Hematopoietic multipotent progenitor cell treated with erythropoietin and hydrocortisone succinate and interleukin-3 and kit ligand, for 8 days (in vitro differentiated cells): ENCODE measurements around the gene DNAI1.

Experiments
- DNase-seq: peaks from one replicate; pipeline ENCODE4 v3.0.0-alpha.2; 2015

Gene DNAI1

DNA sequence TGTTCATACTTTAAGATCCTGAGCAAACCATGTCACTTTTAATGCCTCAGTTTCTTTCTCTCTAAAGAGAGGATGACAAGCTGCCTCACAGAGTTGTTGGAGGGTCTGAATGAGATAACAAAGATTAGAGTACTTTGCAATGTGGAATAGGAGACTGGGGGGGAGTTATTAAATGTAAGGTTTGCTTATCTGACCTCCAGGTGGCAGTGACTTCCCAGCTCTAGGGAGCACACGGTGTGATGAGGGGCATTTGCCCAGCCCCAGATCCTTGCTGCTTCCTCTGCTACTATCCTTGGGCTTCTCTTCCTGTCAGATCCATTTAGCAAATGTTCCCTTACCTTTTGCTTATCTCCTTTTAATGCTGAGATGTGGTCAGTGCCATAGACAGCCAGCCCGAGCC lies 33.4 kb downstream of the DNAI1 start:
- no peak for DNase-seq

DNA sequence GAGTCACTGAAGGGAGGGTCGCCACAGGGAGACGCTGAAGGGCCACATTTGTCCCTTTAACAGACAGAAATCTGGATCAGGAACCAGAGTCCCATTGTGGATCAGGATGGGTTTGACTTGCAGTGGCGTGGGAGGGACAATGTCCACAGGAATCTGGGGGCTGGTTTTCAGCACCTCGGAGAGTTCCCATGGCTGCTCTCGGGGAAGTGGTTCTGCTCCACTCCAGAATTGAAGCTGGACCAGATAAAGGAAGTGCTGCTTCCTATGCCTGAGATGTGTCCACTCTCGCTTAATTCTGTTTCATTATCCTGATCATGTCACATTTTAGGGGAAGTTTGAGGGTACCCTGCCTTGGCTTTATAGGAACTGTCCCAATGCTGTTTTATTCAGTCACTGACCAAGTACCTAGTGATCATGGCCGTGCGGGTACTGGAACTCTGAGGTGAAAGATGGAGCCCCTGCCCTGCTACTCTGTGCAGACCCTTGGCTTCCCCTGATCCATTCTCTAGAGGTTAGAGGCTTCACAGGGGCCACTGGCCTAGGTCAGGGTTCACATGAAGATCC lies 35.4 kb downstream of the DNAI1 start:
- DNase-seq: peak; percentile 29

DNA sequence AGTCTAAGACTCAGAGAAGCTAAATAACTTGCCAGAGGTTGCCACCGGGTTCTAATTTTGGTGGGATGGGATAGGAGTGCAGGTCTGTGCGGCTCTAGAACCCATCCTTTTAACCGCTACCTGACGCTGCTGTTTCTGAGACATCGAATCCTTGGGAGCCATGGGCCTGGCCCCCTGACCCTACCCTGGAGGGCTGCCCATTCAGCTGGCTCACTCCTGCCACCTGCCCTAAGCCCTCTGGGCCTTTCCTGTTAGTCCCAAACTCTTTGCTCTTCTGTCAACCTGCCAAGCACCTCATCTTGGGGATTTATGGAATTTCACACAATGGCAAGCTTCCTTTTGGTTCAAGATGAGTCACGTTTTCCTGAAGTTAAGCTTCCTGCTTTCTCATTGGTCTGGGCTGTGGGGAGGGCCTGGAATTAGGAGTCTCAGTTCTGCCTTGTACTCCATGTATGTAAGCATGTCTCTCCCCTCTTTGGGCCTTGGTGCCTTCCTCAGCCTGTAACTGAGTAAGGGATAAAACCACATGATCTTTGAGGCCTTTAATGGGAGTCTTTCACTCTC lies 37.6 kb downstream of the DNAI1 start:
- DNase-seq: no peak

DNA sequence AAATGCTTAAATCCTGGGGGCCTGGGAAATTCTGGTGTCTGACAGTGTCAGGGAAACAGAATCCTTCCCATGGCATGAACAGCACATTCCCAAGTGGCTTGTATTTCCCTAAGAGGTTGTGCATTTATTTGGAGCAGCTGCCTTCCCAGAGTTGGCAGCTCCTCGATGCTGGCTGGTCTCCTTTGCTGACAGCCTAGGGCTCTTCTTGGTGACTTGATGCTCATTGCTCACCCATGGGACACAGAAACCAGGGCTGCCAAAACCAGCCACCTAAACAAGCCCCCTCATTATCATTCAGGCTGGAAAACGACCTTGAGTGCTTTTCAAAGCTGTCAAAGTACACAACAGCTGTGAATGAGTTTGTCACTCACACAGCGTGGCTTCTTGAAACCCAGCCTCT lies 39.9 kb downstream of the DNAI1 start:
- no peak for DNase-seq

DNA sequence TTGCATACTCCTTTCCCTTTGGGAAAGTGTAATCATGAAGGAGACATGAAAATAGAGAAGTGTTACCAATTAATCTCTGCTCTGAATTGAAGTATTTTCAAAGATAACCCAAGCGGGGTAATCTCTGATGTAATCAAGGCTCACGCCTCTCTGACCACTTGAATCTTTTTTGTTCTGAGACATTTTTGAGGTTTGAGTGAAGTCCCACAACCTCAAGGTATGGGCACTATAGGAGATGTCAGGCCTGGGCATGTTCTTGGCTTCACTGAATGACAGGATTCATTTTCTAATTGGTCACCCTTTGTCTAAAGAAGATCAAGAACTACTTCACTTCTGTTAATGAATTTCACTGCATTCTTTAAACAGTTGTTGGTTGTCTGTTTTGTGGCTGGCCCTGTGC lies 40.5 kb downstream of the DNAI1 start:
- DNase-seq: no peak

DNA sequence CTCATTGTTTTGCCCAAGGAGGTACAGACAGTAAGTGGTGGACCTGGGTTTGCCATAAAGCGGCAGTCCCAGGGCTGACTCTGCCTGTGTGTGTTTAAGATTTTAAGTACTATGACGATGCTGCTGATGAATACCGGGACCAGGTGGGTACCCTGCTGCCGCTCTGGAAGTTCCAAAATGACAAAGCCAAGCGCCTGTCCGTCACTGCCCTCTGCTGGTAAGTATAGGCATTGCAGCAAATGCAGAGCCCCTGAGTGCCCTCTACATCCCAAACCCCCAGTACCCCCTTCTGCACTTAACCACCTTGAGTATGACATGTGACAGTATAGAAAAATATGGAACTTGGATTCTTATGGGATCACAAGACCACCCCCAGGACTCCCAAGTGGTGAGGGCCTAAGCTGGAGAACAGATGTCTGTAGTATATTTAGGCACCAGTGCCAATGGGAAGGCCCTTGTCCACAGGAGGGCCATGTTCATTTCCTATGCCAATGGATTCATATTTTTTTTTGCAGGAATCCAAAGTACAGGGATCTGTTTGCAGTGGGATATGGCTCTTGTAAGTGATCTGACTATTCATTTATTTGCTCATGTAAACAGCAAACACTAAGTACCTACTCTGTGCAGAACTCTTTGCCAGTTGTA lies 42.1 kb downstream of the DNAI1 start:
- peak; percentile 54 for DNase-seq

DNA sequence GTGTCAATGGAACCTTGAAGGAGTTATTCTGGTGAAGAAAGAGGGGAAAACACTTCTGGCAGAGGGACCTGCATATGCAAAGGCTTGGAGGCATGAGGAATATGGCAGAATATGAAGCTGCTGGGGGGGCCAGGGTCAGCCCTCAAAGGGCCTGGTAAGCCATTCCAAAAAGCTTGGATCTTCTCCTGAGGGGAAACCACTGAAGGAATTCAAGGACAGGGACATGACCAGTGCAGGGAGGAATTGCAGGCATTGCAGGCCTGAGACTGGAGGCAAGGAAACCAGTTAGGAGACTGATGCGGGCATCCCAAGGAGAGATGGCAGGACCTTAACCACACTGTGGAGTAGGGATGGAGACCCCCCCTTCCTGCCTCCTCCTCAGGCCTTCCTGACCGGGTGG lies 42.8 kb downstream of the DNAI1 start:
- no peak for DNase-seq

DNA sequence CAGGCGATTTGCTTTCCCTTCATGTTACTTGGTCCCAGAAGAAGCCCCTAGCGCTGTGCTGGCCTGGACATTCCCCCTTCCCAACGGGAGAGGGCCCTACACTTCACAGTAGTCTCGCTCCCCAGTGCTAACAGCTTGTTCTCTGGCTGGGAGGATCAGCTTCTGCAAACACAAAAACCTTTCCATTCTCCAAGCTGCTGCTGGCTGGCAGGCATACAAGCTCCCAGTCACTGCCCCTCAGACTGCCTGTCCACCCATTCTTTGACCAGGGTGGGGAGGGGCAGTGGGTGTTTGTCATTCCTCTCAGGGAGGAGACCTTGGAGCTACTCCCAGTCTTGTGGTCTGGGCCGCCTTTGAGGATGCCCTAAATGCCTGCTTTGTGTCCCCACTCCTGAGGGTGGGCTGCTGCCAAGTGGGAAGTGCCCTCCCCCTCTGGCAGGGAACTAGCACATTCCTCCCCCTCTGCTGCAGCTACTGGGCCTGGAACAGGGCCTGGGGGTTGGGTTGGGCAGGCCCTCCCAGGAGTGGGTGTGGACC lies 43.4 kb downstream of the DNAI1 start:
- no peak for DNase-seq

DNA sequence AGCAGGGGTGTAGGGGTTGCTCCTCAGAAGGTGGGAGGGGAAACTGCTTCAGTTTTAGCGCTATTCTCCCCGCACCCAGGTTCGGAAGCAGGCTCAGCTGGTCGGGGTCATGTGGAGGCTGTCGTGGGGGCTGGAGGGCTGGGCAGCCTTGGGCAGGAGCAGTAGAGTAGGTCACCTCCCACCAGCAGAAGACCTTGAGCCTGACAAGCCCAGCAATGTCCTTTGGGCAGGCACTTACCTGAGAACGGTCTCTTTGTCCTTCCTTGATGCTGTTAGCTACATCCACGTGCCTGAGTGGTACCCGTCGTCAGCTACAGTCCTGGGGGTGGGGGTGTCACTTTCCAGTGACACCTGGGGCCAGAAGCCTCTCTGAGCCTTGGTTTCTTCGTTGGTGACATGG lies 43.9 kb downstream of the DNAI1 start:
- no peak for DNase-seq

DNA sequence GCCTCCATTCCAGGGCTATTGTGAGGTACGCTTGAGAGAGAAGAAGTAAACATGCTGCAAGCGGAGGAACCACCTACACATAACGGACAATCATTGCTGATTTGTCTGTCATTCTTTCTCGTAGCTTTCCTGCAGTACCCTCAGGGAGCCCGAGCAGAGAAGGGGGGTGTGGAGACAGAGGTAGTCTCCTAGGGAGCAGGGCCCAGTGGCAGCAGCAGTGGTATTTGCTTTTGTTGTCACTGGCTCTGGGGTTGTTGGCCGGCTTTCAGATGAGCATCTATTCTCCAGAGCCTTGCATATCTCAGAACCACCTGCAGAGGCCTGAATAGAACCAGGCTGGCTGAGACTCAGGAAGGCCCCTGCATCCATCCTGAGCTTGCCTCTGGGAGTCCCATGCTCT lies 44.3 kb downstream of the DNAI1 start:
- DNase-seq: no peak

DNA sequence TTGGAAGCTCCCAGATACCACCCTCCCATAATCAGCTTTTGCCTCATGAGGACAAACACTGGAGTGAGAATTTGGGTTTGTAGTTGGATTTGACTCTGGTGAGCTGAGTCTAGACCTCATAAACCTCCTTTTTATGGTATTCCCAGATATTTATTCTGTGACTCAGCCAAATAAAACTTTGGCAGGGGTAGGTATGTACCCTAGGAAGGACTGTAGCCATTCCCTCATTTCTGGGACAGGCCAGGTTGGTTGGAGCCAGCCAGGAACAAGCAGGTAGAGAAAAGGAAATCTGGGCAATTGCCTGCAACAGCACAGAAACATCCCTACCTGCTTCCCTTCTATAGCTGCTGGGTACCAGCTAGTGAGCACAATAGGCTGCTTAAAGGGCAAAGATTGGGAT lies 44.8 kb downstream of the DNAI1 start:
- DNase-seq: no peak

DNA sequence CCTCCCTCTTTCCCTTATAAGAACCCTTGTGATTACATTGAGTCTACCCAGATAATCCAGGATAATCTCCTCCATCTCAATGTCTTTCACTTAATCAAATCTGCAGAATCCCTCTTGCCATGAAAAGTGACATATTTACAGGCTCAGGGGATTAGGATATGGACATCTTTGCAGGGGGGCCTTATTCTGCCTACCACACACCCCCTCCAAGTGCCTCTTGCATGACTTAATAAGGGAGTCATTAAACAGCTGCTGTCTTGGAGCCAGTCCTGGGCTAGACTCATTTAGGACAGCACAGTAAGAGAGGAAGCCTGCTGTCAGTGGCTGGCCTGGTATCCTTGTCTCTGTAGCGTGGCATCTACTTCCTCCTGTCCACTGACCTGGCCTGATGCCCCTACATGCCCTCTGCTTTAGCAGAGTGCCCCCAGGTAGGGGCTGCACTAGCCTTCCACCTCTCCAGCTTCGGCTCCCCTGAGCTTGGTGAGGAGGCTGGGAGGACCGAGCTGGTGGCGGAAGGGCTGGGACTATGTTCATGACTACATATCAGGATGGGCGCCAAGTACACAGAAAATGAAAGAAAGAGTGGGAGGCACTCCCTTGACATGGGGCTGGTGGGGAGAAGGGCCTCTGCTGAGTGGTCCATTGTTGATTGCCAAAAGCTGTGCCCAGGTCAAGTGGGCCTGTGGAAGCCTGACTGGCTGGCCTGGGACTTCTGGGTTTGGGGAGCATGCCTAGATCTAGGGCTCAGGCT lies 46.9 kb downstream of the DNAI1 start:
- DNase-seq: no peak

DNA sequence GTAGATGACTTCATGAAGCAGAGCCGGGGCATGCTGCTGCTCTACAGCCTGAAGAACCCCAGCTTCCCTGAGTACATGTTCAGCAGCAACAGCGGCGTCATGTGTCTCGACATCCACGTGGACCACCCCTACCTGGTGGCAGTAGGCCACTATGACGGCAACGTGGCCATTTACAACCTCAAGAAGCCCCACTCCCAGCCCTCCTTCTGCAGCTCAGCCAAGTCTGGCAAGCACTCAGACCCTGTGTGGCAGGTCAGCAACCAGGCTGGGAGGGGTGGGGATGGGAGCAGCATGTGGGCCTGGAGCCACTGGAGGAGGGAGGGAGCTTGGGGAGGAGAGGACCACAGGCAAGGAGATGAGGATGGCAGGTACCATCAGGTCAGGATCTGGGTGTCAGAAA lies 48.0 kb downstream of the DNAI1 start:
- no peak for DNase-seq

DNA sequence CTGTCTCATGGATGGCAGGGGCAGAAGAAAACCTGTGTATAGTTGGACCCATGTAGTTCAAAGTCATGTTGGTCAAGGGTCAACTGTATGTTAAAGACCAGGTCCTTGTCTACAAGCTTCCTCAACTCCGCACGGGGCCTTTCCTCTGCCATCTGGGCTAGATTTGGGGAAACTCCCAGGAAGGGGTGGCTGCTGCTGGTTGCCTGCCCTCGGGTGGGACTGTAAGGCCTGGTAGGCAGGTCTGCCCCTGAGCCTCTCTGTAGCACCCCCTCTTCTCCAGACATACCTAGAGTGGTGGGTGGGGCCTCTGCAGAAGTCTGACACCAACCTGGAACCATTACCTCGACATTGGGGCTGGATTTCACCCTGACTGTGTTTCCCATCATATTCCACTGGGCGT lies 49.0 kb downstream of the DNAI1 start:
- no peak for DNase-seq

DNA sequence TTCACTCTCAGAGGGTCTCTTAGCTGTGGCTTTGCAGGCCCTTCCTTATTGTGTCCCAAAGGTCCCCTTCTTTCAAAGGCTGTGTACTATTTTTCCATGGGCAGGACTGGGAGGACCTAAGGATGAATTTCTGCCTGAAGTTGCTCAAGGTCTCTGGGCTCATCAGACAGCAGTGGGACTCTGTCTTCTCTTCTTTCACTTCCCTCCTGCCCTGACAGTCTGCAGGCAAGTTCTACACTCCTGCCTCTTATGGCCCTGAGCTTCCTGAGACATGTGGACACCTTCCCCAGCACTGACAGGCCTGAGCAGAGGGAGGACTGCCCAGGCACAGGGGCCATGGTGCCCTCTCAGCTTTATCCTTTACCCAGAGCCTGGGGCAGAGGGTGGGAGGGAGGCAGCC lies 49.4 kb downstream of the DNAI1 start:
- no peak for DNase-seq

DNA sequence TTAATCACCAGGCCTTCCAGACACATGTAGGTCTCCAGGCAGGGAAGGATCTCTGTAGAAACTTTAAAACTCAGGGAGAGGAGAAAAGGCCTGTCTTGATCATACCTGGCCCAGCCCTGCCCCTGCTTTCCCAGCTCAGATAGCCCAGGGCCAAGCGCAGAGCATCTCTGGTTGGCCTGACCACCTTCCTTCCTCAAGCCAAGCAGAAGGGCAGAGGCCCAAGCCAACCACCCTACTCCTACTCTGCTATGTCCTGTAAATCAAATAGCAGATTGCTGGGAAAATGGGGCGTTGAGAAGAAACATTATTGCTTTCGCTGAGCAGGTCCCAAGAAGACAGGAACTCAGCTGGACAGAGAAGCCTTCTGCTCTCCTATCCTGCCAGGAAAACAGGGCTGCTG lies 49.9 kb downstream of the DNAI1 start:
- no peak for DNase-seq

DNA sequence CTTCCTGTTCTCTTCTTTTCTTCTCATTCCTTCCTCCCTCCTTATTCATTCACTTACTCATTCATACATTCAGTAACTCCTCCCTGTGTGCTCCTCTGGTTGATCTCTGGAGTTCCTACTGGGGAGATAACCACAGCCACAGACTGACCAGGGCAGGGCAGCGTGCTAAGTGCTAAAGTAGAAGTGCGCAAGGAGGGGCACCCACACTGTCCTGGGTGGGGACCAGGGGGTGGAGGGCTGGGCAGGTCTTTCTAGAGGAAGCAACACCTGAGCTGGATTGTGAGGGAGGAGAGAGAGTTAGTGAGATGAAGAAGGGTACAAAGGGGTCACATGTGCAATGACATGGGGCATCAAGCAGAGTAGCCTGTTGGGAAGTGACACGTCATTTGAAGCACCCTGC lies 50.3 kb downstream of the DNAI1 start:
- no peak for DNase-seq

DNA sequence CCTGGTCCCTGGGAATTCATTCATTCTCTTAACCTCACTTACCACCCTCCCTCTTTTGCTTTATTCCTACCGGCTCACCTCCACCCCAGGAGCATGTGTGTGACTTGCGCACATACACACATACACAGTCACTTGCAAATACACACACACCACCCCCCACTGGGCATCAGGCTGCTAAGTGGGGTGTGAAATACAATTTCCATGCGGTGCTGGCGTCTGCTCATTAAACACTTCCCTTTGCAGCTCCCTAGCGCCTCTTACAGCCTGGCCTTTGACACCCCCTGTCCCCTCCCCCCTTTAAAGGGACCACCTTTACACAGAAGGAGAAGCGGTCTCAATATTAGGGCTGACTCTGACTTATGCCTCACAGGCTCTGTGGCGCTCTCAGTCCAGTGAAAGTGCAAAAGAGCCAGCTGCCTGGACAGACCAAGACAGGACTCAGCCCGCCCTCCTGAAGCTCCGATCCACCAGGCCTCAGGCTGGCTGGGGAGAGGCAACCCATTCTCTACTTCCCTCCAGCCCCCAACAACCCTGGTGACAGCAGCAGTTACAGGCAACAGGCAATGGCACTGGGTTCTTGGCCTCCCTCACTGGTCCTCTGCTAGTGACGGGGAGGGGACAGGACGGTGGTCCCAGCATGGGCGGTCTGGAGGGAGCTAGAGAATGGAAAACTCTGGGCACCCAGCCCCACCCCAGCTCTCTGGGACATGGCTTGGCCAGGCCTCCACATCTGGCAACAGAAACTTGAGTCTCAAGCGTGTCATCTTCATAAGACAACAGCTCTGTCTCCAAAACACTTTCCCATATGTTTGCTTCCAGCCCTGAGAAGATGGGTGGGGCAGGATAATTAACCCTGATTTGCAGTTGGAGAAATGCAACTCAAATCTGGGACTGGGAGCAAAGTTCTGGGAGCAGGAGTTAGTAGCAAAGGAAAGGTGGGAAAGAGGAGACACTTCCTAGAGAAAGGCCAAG lies 52.2 kb downstream of the DNAI1 start:
- DNase-seq: no peak

DNA sequence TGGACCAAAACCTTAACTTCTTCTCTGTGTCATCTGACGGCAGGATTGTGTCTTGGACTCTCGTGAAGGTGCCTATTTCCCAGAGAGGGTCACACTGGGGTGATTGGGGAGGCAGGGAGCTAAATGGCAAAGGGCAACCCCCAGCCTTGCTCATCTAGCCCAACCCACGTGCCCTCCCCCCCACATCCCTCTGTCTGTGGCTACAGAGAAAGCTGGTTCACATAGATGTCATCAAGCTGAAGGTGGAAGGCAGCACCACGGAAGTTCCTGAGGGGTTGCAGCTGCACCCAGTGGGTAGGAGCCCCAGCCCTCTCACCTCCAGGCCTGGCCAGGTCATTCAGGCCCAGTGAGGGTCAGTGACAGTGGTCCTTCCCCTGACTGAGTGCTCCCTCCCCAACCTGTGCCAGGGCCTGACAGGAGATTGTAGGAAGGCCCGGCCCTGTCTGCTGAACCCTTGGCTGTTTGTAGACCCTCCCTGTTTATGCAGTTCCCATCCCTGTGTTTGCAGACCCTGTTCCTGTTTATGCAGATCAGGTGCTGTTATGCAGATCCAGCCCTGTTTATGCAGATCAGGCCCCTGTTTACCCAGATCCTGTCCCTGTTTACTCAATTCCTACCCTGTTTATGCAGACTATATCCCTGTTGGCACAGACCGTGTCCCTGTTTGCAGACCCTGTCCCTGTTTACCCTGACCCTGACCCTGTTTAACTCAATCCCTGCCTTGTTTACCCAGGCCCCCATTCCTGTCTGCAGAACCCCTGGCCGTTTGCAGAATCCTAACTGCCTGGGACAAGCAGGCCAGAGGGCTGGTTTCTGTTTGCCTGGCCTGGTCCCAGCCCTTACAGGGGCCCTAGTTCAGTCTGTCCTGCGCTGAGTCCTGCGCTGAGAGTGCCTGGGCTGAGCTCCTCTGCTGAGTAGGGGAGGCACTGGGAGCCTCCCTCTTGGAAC lies 53.8 kb downstream of the DNAI1 start:
- DNase-seq: no peak

DNA sequence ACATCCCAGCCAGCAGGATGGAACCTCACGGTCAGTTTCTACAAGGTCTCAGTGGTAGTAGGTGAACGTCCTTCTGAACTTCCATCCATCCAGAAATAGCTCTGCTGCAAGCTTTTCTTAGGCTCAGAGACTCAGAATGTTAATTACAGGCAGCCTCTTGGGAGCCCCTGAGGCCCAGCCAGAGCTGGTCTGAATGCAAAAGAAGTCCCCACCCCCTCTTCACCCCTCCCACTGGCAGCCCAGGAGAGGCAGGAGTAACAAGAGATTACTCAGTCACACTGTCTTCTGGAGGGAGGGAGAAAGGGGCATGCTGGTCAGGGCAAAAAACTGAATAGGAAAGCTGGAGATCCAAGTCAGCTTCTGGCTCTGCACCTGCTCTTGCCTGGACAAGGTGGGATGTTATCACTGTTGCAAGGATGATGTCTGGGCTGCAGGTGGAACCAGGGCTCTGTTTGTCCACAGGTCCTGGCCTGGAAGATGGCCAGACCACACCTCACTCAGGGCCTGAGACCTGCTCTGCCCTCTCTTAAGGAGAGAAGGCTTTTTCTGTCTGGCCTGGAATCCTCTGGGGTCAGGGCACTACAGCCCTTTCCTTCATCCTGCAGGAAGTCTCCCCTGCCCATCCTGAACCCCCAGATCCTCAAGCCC lies 55.1 kb downstream of the DNAI1 start:
- DNase-seq: no peak

DNA sequence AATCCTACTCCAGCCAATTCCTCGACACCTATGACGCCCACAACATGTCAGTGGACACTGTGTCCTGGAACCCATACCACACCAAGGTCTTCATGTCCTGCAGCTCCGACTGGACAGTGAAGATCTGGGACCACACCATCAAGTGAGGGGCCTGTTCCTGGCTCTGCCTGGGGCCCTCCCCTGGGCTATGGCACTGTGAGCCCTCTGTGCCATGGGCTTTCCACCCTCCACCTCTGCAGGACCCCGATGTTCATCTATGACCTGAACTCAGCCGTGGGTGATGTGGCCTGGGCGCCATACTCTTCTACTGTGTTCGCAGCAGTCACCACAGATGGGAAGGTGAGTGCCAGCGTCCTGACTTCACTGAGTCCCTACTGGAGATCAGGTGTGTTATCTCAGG lies 55.8 kb downstream of the DNAI1 start:
- DNase-seq: no peak
